IMR-90 (cell line): Measurements from ENCODE around the gene MAN1C1. TPM values are rescaled to one million over a fixed set of nuclear protein-coding genes. Genes with fewer than 3 reads are reported as not detected.
A peak's percentile ranks its signal among the peaks of the same experiment; 100 is the strongest.

ENCODE experiments used
- ATAC-seq: fragments of 200-7000 bp; cut with Tn5 transposase; 2 replicates; pipeline ENCODE4 v1.9.1; 2020; ENCODE audit warnings: low read depth, mild to moderate bottlenecking, moderate library complexity
- BruUV-seq: library from RNA; stranded (reverse); fragments of 400-500 nt; replicated peaks from 2 replicates; lab custom pipeline; 2021; lab: Mats Ljungman, UMichigan
- CTCF ChIA-PET: fragments of 300-600 bp; formaldehyde crosslinking; extraction: SDS; loops from one replicate; lab custom pipeline; 2021; ENCODE audit warnings: antibody characterized with exemption; lab: Yijun Ruan, JAX
- POLR2A ChIA-PET: fragments of 300-600 bp; sonication (Branson Sonifier 250); formaldehyde crosslinking; loops from one replicate; lab custom pipeline; 2022; ENCODE audit warnings: antibody characterized with exemption; ENCODE audit not compliant: unreplicated experiment; lab: Charles Lee
- DNase-seq: peaks from one replicate; pipeline ENCODE4 v3.0.0; 2013
- H2AFZ ChIP-seq: replicated peaks from 2 replicates; pipeline ENCODE3; 2013; ENCODE audit warnings: low read length, mild to moderate bottlenecking; ENCODE audit not compliant: poor library complexity
- H2AK5ac ChIP-seq: 2 replicates; pipeline ENCODE4 v1.6.1; 2013; ENCODE audit warnings: low read depth, low read length, inconsistent platforms
- H2AK9ac ChIP-seq: replicated peaks from 2 replicates; pipeline ENCODE3; 2013; ENCODE audit warnings: mild to moderate bottlenecking, low read depth, low read length, moderate library complexity; ENCODE audit not compliant: poor library complexity
- H2BK120ac ChIP-seq: 2 replicates; pipeline ENCODE4 v1.6.1; 2013; ENCODE audit warnings: low read depth, low read length, inconsistent platforms
- H2BK15ac ChIP-seq: 3 replicates; pipeline ENCODE4 v1.6.1; 2013; ENCODE audit warnings: low read depth, low read length, inconsistent platforms
- H2BK20ac ChIP-seq: 2 replicates; pipeline ENCODE4 v1.6.1; 2013; ENCODE audit warnings: low read depth, mild to moderate bottlenecking, inconsistent platforms, low read length, moderate library complexity
- H2BK5ac ChIP-seq: 2 replicates; pipeline ENCODE4 v1.6.1; 2013; ENCODE audit warnings: mild to moderate bottlenecking, low read depth, low read length, inconsistent platforms; ENCODE audit not compliant: poor library complexity, severe bottlenecking
- H3K14ac ChIP-seq: replicated peaks from 2 replicates; pipeline ENCODE4 v1.6.1; 2013; ENCODE audit warnings: low read depth, low read length, inconsistent platforms
- H3K18ac ChIP-seq: 2 replicates; pipeline ENCODE4 v1.6.1; 2013; ENCODE audit warnings: low read depth, low read length, control low read depth
- H3K23ac ChIP-seq: 2 replicates; pipeline ENCODE4 v1.6.1; 2013; ENCODE audit warnings: low read depth, low read length, inconsistent platforms
- H3K27ac ChIP-seq: 2 replicates; pipeline ENCODE4 v1.5.1; 2013; ENCODE audit warnings: mild to moderate bottlenecking, control low read depth, low read length; ENCODE audit not compliant: insufficient read depth
- H3K27me3 ChIP-seq: 2 replicates; pipeline ENCODE4 v1.6.1; 2013; ENCODE audit warnings: low read length; ENCODE audit not compliant: control insufficient read depth, insufficient read depth
- H3K36me3 ChIP-seq: 2 replicates; pipeline ENCODE4 v1.6.1; 2013; ENCODE audit warnings: low read length, mixed read lengths; ENCODE audit not compliant: control insufficient read depth, insufficient read depth
- H3K4ac ChIP-seq: 2 replicates; pipeline ENCODE4 v1.6.1; 2013; ENCODE audit warnings: low read depth, low read length, inconsistent platforms
- H3K4me1 ChIP-seq: 2 replicates; pipeline ENCODE4 v1.6.1; 2013; ENCODE audit warnings: low read length, mixed read lengths; ENCODE audit not compliant: control insufficient read depth, insufficient read depth
- H3K4me2 ChIP-seq: 2 replicates; pipeline ENCODE4 v1.6.1; 2013; ENCODE audit warnings: low read depth, mild to moderate bottlenecking, control low read depth, low read length, moderate library complexity
- H3K4me3 ChIP-seq: 2 replicates; pipeline ENCODE4 v1.5.1; 2013; ENCODE audit warnings: low read depth, mild to moderate bottlenecking, control low read depth, low read length, moderate library complexity; ENCODE audit not compliant: insufficient read depth
- H3K56ac ChIP-seq: 2 replicates; pipeline ENCODE4 v1.6.1; 2013; ENCODE audit warnings: low read length, inconsistent platforms; ENCODE audit not compliant: insufficient read depth; ENCODE audit errors: extremely low read depth
- H3K79me1 ChIP-seq, 2 experiments: 2 replicates each; pipeline ENCODE4 v1.6.1; 2013; ENCODE audit warnings: low read length in 2 of 2, inconsistent platforms in 1 of 2, low read depth in 1 of 2
- H3K9ac ChIP-seq: 2 replicates; pipeline ENCODE4 v1.6.1; 2013; ENCODE audit warnings: low read depth, low read length, control low read depth
- H3K9me1 ChIP-seq: 2 replicates; pipeline ENCODE4 v1.6.1; 2013; ENCODE audit warnings: low read length, inconsistent platforms; ENCODE audit not compliant: insufficient read depth
- H3K9me3 ChIP-seq: 2 replicates; pipeline ENCODE4 v1.6.1; 2013; ENCODE audit warnings: low read length; ENCODE audit not compliant: control insufficient read depth, insufficient read depth
- H4K20me1 ChIP-seq: 2 replicates; pipeline ENCODE4 v1.6.1; 2013; ENCODE audit warnings: low read length, inconsistent platforms; ENCODE audit not compliant: insufficient read depth
- H4K5ac ChIP-seq: 2 replicates; pipeline ENCODE4 v1.6.1; 2013; ENCODE audit warnings: mild to moderate bottlenecking, low read depth, low read length, control low read depth
- H4K8ac ChIP-seq, 2 experiments: 2 replicates each; pipeline ENCODE4 v1.6.1; 2013; ENCODE audit warnings: low read depth in 2 of 2, low read length in 2 of 2, control low read depth in 1 of 2, inconsistent platforms in 1 of 2
- H4K91ac ChIP-seq: 2 replicates; pipeline ENCODE4 v1.6.1; 2013; ENCODE audit warnings: low read depth, low read length, inconsistent platforms; ENCODE audit not compliant: insufficient read depth
- BHLHE40 ChIP-seq: fragments of 150-350 bp; IDR thresholded peaks from 2 replicates; pipeline ENCODE4 v1.6.1; 2016; ENCODE audit warnings: mild to moderate bottlenecking, low read depth, low read length
- CEBPB ChIP-seq: IDR thresholded peaks from 2 replicates; pipeline ENCODE4 v1.6.1; 2012; ENCODE audit warnings: low read depth, low read length, improper control_type of control experiment
- CHD1 ChIP-seq: IDR thresholded peaks from 2 replicates; pipeline ENCODE4 v1.6.1; 2012; ENCODE audit warnings: low read depth, low read length, improper control_type of control experiment
- CTCF ChIP-seq: conservative IDR thresholded peaks from 2 replicates; pipeline ENCODE4 v1.5.1; 2012; ENCODE audit warnings: mild to moderate bottlenecking, low read depth, low read length, improper control_type of control experiment
- ELK1 ChIP-seq: fragments of 150-350 bp; IDR thresholded peaks from 2 replicates; pipeline ENCODE4 v1.6.1; 2016; ENCODE audit warnings: low read depth, mild to moderate bottlenecking, low read length, moderate library complexity, borderline replicate concordance
- FOS ChIP-seq: fragments of 150-350 bp; IDR thresholded peaks from 2 replicates; pipeline ENCODE4 v1.6.1; 2016; ENCODE audit warnings: low read depth, low read length
- MAFK ChIP-seq: IDR thresholded peaks from 2 replicates; pipeline ENCODE4 v1.6.1; 2012; ENCODE audit warnings: low read depth, low read length, improper control_type of control experiment
- MAZ ChIP-seq: IDR thresholded peaks from 2 replicates; pipeline ENCODE4 v1.6.1; 2012; ENCODE audit warnings: low read depth, mild to moderate bottlenecking, low read length, improper control_type of control experiment, moderate library complexity, borderline replicate concordance
- MXI1 ChIP-seq: IDR thresholded peaks from 2 replicates; pipeline ENCODE4 v1.6.1; 2012; ENCODE audit warnings: low read depth, mild to moderate bottlenecking, low read length, moderate library complexity, borderline replicate concordance
- NFE2L2 ChIP-seq: fragments of 150-350 bp; IDR thresholded peaks from 2 replicates; pipeline ENCODE4 v1.6.1; 2016; ENCODE audit warnings: low read depth, mild to moderate bottlenecking, low read length
- POLR2A ChIP-seq: IDR thresholded peaks from 2 replicates; pipeline ENCODE4 v1.6.1; 2012; ENCODE audit warnings: mild to moderate bottlenecking, low read depth, low read length
- RAD21 ChIP-seq: IDR thresholded peaks from 2 replicates; pipeline ENCODE4 v1.6.1; 2012; ENCODE audit warnings: low read length, improper control_type of control experiment
- RCOR1 ChIP-seq: IDR thresholded peaks from 2 replicates; pipeline ENCODE4 v1.6.1; 2012; ENCODE audit warnings: mild to moderate bottlenecking, low read length, improper control_type of control experiment; ENCODE audit not compliant: insufficient replicate concordance
- RFX5 ChIP-seq: IDR thresholded peaks from 2 replicates; pipeline ENCODE4 v1.8.0; 2012; ENCODE audit warnings: low read depth, mild to moderate bottlenecking, low read length, moderate library complexity
- SMC3 ChIP-seq: fragments of 150-350 bp; IDR thresholded peaks from 2 replicates; pipeline ENCODE4 v1.6.1; 2016; ENCODE audit warnings: low read depth, mild to moderate bottlenecking, antibody characterized with exemption, low read length, moderate library complexity
- WGBS, 2 experiments: methylation state at CpG; one replicate each; pipeline versions ENCODE4 v1.1.5 to v1.1.7; 2013; ENCODE audit warnings: missing lambda C conversion rate in 2 of 2; ENCODE audit not compliant: insufficient read length in 1 of 2; ENCODE audit errors: extremely low coverage in 2 of 2; 5-methylcytosine and 5-hydroxymethylcytosine counted together
- dilution Hi-C: fragments of 300-500 bp; cut with HindIII; formaldehyde crosslinking; loops from one replicate; pipeline ENCODE4 v1.14.3; 2018; ENCODE audit warnings: low sequenced_read_pairs; ENCODE audit not compliant: unreplicated experiment
- in situ Hi-C: fragments of 300-500 bp; cut with MboI; formaldehyde crosslinking; loops from 3 replicates; pipeline ENCODE4 v1.14.3; 2019; ENCODE audit warnings: low sequenced_read_pairs, inconsistent platforms, mixed read lengths
- intact Hi-C: fragments of 100-400 bp; cut with micrococcal nuclease; formaldehyde crosslinking; loops from 2 replicates; pipeline ENCODE4 v1.10.0; 2022
- polyA plus RNA-seq, 3 experiments: library from polyadenylated mRNA; depleted of rRNA; stranded (reverse); fragments of >200 nt; gene quantifications; 2 replicates each; pipeline ENCODE4 v1.2.3, GENCODE V29; 2012; ENCODE audit warnings: low replicate concordance in 1 of 3
- total RNA-seq: library from RNA; depleted of rRNA; stranded (reverse); fragments of >200 nt; gene quantifications from 2 replicates; pipeline ENCODE4 v1.2.3, GENCODE V29; 2012
- TF ChIP-seq, protein P1 (sequence below): fragments of 150-350 bp; IDR thresholded peaks from 2 replicates; pipeline ENCODE4 v1.6.1; 2017; ENCODE audit warnings: mild to moderate bottlenecking, antibody characterized with exemption, low read length, low read depth

The MAN1C1 gene
- total and polyA plus RNA-seq, 2 of the 4 experiments (the other 2 are of a cell fraction): 3.2 to 11.3 TPM

- H3K27ac ChIP-seq: no peak overlapping the region
- no peak overlapping the region for H3K18ac ChIP-seq
These were observed 130.6 kb downstream of the MAN1C1 start for GRCh38 chr1:25747046-25747719.

More at GRCh38 chr1:25747046-25747719, 130.6 kb downstream of the MAN1C1 start:
- Histone ChIP-seq H4K20me1 (no peaks in the 10 kb centered on the region), H3K27me3 (no peaks in the 10 kb centered on the region; the same call in 1 of the 2 replicates), H2AK9ac (no peak overlapping the region), H2AFZ (peak overlapping the region; percentile 26), H2AK5ac (no peak overlapping the region), H3K56ac (no peak overlapping the region), H3K4me1 (peaks cover 8% of the 10 kb centered on the region; the same call in 1 of the 2 replicates), H4K91ac (no peak overlapping the region), H3K23ac (no peak overlapping the region), H4K8ac (no peak overlapping the region), H3K9ac (no peak overlapping the region), H3K4me3 (no peak overlapping the region), H3K36me3 (peaks cover 8% of the 10 kb centered on the region; the same call in 1 of the 2 replicates), H3K9me1 (no peaks in the 10 kb centered on the region), H3K4me2 (no peak overlapping the region), H2BK5ac (no peak overlapping the region), H3K9me3 (no peaks in the 10 kb centered on the region), H3K79me1 (no peaks in the 10 kb centered on the region), H2BK20ac (no peak overlapping the region), H3K14ac (no peak overlapping the region), H3K4ac (no peak overlapping the region), H4K5ac (no peak overlapping the region), H2BK120ac (no peak overlapping the region), H2BK15ac (no peak overlapping the region)
- ChIA-PET POLR2A (no interaction called here), CTCF (no interaction called here)
- no TSS peak for BruUV-seq
- ATAC-seq (no peak), DNase-seq (no peak)
- intact Hi-C loops (no loop called here), dilution Hi-C loops (no loop called here), in situ Hi-C loops (no loop called here)
- no peak for TF ChIP-seq NFE2L2
- TF ChIP-seq RAD21: no peak
- no peak for TF ChIP-seq MAFK
- no peak for TF ChIP-seq CEBPB
- no peak for TF ChIP-seq MAZ
- no peak for TF ChIP-seq FOS
- no peak for TF ChIP-seq SMC3
- TF ChIP-seq BHLHE40: no peak
- TF ChIP-seq POLR2A: no peak
- TF ChIP-seq MXI1: no peak
- no peak for TF ChIP-seq CTCF
- TF ChIP-seq RFX5: no peak
- no peak for TF ChIP-seq ELK1
- no peak for TF ChIP-seq RCOR1
- TF ChIP-seq, protein P1, sequence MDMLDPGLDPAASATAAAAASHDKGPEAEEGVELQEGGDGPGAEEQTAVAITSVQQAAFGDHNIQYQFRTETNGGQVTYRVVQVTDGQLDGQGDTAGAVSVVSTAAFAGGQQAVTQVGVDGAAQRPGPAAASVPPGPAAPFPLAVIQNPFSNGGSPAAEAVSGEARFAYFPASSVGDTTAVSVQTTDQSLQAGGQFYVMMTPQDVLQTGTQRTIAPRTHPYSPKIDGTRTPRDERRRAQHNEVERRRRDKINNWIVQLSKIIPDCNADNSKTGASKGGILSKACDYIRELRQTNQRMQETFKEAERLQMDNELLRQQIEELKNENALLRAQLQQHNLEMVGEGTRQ: no peak
- no peak for TF ChIP-seq CHD1
- 67% methylated on average over 5 of the region's 12 CpGs; no CpG with 5 or more reads in 1 of the 2 experiments for WGBS, 2 experiments
